Mesothelial cell of epicardium (in vitro differentiated cells): ENCODE data around the gene CD52. TPM values are rescaled to one million over a fixed set of nuclear protein-coding genes. Genes with fewer than 3 reads are reported as not detected.

Source experiments
- DNase-seq, 2 experiments: peaks; one replicate each; pipeline ENCODE4 v3.0.0; 2021; ENCODE audit warnings: low spot score in 2 of 2; ENCODE audit not compliant: unreplicated experiment in 2 of 2
- H3K27ac Mint-ChIP-seq: 2 replicates; pipeline ENCODE4 v1.8.0; 2021; ENCODE audit warnings: mixed read lengths
- H3K27me3 Mint-ChIP-seq: 2 replicates; pipeline ENCODE4 v1.8.0; 2021; ENCODE audit warnings: low read depth, mixed read lengths
- H3K36me3 Mint-ChIP-seq: 2 replicates; pipeline ENCODE4 v1.8.0; 2021; ENCODE audit warnings: mixed read lengths
- H3K4me1 Mint-ChIP-seq: 2 replicates; pipeline ENCODE4 v1.8.0; 2021; ENCODE audit warnings: mixed read lengths
- H3K4me3 Mint-ChIP-seq: 2 replicates; pipeline ENCODE4 v1.8.0; 2021; ENCODE audit warnings: mild to moderate bottlenecking, moderate library complexity, mixed read lengths
- H3K9me3 Mint-ChIP-seq: 2 replicates; pipeline ENCODE4 v1.8.0; 2021; ENCODE audit warnings: mixed read lengths
- CTCF ChIP-seq: fragments of 200-600 bp; sonication (generic); IDR thresholded peaks from one replicate; pipeline ENCODE4 v1.5.0; 2021; ENCODE audit warnings: antibody characterized with exemption; ENCODE audit not compliant: unreplicated experiment
- total RNA-seq: library from RNA; stranded (reverse); gene quantifications from 3 replicates; pipeline ENCODE4 v1.2.1, GENCODE V29; 2021

CD52 gene
- total RNA-seq, 1 donor from 2014 or later = 1.6 TPM

DNA sequence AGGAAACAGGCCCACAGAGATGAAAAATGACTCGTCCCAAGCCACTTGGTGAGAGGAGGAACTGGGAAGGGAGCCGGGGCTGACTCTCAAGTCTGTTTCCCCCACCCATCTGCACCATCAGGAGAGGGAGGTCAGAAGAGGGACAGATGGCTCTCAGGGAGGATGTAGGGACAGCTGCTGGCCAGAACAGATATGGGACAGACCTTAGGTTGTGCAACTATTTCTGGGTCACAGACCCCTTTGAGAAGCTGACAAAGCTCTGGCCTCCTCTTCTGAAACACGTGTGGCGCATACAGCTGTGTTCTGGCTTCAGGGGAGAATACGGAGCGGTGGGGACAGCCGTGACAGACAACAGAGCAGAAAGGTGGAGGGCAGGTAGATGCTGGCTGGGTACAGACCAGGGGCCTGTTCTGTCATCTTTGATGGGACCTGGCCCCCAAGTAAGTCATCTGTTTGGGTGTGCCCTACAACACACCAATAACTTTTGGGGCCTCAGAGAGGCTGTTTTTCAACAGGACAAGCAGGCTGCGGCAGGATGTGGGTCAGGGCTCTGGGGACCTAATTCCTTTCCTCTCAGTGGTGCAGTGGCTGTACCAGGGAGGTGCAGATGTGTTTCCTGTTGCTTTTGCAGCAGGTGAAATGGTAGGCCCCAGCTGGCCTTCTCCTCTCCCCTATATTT lies 30.6 kb upstream of the CD52 start:
- Mint-ChIP-seq H3K9me3 (no peaks in the 10 kb centered on the region), H3K27ac (no peak overlapping the region), H3K4me1 (peaks cover 5% of the 10 kb centered on the region), H3K4me3 (no peak overlapping the region), H3K36me3 (no peaks in the 10 kb centered on the region), H3K27me3 (no peaks in the 10 kb centered on the region)
- no peak for DNase-seq
- no peak for TF ChIP-seq CTCF

DNA sequence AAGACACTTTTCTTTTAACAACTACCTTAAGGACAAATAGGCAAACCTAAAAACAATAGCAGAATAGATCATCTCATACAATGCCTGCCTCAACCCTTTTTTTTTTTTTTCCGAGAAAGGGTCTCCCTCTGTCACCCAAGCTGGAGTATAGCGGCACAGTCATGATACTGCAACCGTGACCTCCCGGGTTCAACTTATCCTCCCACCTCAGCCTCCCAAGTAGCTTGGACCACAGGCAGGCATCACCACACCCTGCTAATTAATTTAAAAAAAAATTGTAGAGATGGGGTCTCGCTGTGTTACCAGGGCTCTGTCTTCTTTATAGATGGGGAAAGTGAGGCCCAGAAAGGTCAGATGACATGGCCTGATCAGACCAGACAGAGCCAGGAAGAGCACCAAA lies 29.9 kb upstream of the CD52 start:
- Mint-ChIP-seq H3K4me1 (peaks cover 5% of the 10 kb centered on the region), H3K36me3 (no peaks in the 10 kb centered on the region), H3K4me3 (no peak overlapping the region), H3K27ac (no peak overlapping the region), H3K27me3 (no peaks in the 10 kb centered on the region), H3K9me3 (no peaks in the 10 kb centered on the region)
- no peak for TF ChIP-seq CTCF
- no peak for DNase-seq

DNA sequence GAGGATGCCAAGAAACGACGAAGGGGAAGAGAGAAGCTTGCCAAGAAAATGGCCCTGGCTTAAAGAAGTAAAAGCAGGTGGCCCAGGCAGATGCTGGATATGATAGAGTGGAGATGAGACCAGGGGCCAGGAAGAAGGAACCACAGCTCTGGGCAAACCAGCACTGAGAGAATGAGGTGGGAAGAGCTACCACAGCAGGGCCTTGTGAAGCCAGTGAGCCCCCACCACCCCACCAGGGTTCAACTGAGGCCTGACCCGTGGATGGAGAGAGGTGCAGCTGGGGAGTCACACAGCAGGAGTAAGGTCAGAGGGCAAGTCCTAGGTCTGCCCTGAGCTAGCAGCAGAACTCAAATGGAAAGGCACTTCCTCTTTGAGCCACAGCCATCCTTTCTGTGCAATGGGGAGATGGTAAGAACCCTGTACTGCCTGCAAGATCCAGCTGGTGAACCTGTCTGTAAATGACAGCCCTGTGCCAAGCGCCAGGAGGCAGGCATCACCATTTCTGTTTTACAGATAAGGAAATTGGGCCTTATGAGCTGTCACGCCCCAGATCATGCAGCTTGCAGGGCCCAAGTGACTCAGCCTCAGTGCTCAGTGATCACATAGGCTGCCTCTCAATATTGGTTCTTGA lies 29.3 kb upstream of the CD52 start:
- no peak for TF ChIP-seq CTCF
- H3K36me3 Mint-ChIP-seq = no peaks in the 10 kb centered on the region
- peaks cover 5% of the 10 kb centered on the region for H3K4me1 Mint-ChIP-seq
- H3K27me3 Mint-ChIP-seq = no peaks in the 10 kb centered on the region
- H3K27ac Mint-ChIP-seq = no peak overlapping the region
- no peak for DNase-seq
- H3K9me3 Mint-ChIP-seq = no peaks in the 10 kb centered on the region
- no peak overlapping the region for H3K4me3 Mint-ChIP-seq

- Mint-ChIP-seq H3K27me3 (no peaks in the 10 kb centered on the region), H3K9me3 (no peaks in the 10 kb centered on the region), H3K27ac (no peak overlapping the region), H3K4me1 (peaks cover 5% of the 10 kb centered on the region), H3K4me3 (no peak overlapping the region), H3K36me3 (peaks cover 2% of the 10 kb centered on the region)
- TF ChIP-seq CTCF = no peak
- DNase-seq = no peak
Observed at GRCh38 chr1:26289158-26290059, 28.3 kb upstream of the CD52 start.

GRCh38 chr1:26290122-26290881 lies 27.5 kb upstream of the CD52 start:
- no peaks in the 10 kb centered on the region for H3K27me3 Mint-ChIP-seq
- H3K4me1 Mint-ChIP-seq = no peaks in the 10 kb centered on the region
- no peak overlapping the region for H3K27ac Mint-ChIP-seq
- H3K4me3 Mint-ChIP-seq = no peak overlapping the region
- H3K9me3 Mint-ChIP-seq = no peaks in the 10 kb centered on the region
- TF ChIP-seq CTCF = no peak
- DNase-seq = no peak
- H3K36me3 Mint-ChIP-seq = peaks cover 2% of the 10 kb centered on the region
